Endothelial cell of umbilical vein (primary cell): ENCODE data around the gene IL2RG.
A peak's percentile ranks its signal among the peaks of the same experiment; 100 is the strongest.

ENCODE experiments used
- CTCF ChIP-seq, 2 donors: IDR thresholded peaks; 1 replicate in 1 of 2; 2 replicates in 1 of 2; pipeline ENCODE4 v1.5.1; 2011; ENCODE audit warnings: low read length in 2 of 2, mild to moderate bottlenecking in 2 of 2, moderate library complexity in 2 of 2, control low read depth in 1 of 2, inconsistent platforms in 1 of 2, low read depth in 1 of 2; ENCODE audit not compliant: insufficient read depth in 1 of 2; ENCODE audit errors: extremely low read depth in 1 of 2
- EZH2 ChIP-seq: IDR thresholded peaks from 2 replicates; pipeline ENCODE4 v1.6.1; 2012; ENCODE audit warnings: borderline replicate concordance, low read depth, mild to moderate bottlenecking, moderate library complexity, low read length, inconsistent platforms; ENCODE audit not compliant: severe bottlenecking
- FOS ChIP-seq: IDR thresholded peaks from 2 replicates; pipeline ENCODE4 v1.6.1; 2011; ENCODE audit warnings: mild to moderate bottlenecking, low read length, moderate library complexity, borderline replicate concordance; ENCODE audit not compliant: insufficient read depth
- GATA2 ChIP-seq: IDR thresholded peaks from 2 replicates; pipeline ENCODE4 v1.7.0; 2011; ENCODE audit warnings: low read depth, mild to moderate bottlenecking, moderate library complexity, mixed read lengths, low read length; ENCODE audit not compliant: insufficient read length, insufficient read depth
- JUN ChIP-seq: IDR thresholded peaks from 2 replicates; pipeline ENCODE4 v1.6.1; 2011; ENCODE audit warnings: borderline replicate concordance, low read depth; ENCODE audit not compliant: insufficient read length, insufficient read depth
- MAX ChIP-seq: IDR thresholded peaks from 2 replicates; pipeline ENCODE4 v1.6.1; 2011; ENCODE audit not compliant: insufficient read depth, insufficient read length
- POLR2A ChIP-seq: IDR thresholded peaks from 2 replicates; pipeline ENCODE4 v1.6.1; 2012; ENCODE audit warnings: low read depth, mild to moderate bottlenecking, control low read depth, low read length
- POLR2AphosphoS5 ChIP-seq: IDR thresholded peaks from 2 replicates; pipeline ENCODE4 v1.6.1; 2012; ENCODE audit warnings: low read depth, mild to moderate bottlenecking, control low read depth, low read length, moderate library complexity; ENCODE audit not compliant: insufficient read depth

- TF ChIP-seq CTCF (IDR thresholded peaks at IDR 0.05; ENCODE audit: extremely low read depth in 1 of 2, insufficient read depth in 1 of 2, low read depth in 1 of 2, low read length in 2 of 2) (no peak), POLR2AphosphoS5 (peak; percentile 16), MAX (no peak), POLR2A (peak; percentile 66), FOS (no peak), JUN (no peak), EZH2 (no peak), GATA2 (no peak)
Measured at GRCh38 chrX:71118032-71118984, 6.9 kb upstream of the IL2RG start, which contains the start of gene MED12.
